Raji (cell line): ENCODE measurements around the gene SRBD1.

Experiments
- POLR2A ChIP-seq: IDR thresholded peaks from 2 replicates; pipeline ENCODE4 v1.6.1; 2011; ENCODE audit warnings: low read depth, low read length, control low read depth; ENCODE audit not compliant: insufficient read depth

Gene SRBD1

DNA sequence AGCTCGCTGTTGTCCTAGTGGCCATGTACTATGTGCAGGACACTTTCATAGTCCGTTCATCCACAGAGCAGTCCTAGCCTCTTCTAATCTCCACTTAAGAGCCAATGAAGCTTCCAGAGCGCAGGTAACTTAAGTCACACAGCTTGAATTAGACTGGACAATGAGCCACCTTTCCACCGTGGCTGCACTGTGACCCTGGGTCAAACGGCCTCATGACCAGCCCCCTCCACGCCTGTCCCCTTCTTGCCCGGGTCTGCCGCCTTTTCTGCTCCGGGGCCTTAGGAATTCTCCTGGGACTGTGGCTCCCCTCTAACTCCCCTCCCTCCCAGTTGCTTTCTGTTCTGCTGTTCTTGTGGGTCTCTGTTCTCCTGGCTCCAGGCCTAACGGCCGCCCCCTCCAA lies 32.0 kb upstream of the SRBD1 start:
- TF ChIP-seq POLR2A: no peak

DNA sequence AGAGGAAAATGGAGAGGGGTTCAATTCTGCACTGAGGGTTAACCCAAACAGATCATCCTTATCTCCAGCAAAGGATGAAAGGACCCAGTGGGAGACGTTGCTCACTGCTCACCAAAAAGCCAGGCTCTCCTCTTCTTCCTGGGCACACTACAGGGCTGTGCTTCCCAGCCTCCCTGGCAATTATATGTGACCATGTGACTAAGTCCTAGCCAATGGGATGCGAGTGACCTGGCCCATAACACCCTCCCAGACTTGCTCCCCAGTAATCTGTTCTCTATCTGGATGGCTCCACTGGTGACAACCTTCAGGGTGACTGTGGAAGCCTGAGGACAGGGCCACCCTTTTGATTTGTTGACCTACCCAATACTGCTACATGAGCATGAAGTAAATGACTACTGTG lies 29.5 kb upstream of the SRBD1 start:
- TF ChIP-seq POLR2A: no peak

DNA sequence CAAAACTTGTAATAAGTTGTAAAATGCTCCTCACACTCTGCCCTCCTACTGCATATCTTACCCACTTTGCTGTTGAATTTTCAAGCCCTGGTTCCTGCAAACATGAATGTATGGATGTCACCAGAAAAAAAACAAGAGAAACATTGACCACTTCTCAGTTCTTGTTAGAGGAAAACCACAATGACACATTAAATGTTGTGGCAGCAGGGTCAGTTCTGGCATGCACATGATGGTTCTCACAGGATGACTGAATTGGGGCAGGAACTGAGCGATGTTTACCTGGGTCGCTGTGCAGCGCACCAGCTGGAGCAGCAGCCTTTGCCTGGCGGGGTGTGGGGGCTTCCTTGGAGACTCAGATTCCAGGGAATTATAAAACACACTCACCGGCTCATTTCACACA lies 26.4 kb upstream of the SRBD1 start:
- TF ChIP-seq POLR2A: no peak

DNA sequence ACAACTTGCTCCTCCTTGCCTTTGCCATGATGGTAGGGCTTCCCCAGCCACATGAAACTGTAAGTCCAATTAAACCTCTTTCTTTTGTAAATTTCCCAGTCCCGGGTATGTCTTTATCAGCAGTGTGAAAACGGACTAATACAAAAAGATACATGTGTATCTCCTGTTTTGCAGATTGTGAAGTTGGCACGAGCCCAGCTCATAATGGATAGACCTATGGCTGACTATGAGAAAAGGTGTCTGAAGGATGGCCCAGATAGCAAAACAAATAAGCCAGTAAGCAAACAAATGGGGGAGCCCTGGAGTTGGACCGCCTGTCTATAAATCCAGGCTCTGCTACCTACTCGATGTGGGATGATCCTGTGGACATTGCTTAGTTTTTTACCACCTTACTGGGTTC lies 24.9 kb upstream of the SRBD1 start:
- no peak for TF ChIP-seq POLR2A

- TF ChIP-seq POLR2A: no peak
Measured at GRCh38 chr2:45634223-45634622, 23.2 kb upstream of the SRBD1 start.

- TF ChIP-seq POLR2A: no peak
Measured at GRCh38 chr2:45631955-45632354, 20.9 kb upstream of the SRBD1 start.

DNA sequence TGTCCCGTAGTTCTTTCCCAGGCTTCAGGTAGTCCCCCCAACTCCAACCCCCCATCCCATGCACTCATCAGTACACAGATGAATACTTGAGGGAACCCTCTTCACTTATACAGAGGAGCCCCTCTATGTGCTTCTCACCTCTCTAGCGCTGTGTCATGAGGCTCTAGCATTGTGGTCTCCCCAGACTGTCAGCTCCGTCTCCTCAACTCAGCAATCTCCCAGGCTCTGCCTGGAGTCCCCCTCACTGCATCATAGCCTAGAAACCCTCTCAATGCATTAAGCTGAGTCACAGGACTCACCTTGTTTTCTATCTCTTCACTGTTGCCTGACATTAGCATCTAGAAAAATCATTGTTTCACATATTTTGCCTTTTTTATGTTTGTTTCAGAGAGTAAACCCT lies 20.3 kb upstream of the SRBD1 start:
- TF ChIP-seq POLR2A: no peak

DNA sequence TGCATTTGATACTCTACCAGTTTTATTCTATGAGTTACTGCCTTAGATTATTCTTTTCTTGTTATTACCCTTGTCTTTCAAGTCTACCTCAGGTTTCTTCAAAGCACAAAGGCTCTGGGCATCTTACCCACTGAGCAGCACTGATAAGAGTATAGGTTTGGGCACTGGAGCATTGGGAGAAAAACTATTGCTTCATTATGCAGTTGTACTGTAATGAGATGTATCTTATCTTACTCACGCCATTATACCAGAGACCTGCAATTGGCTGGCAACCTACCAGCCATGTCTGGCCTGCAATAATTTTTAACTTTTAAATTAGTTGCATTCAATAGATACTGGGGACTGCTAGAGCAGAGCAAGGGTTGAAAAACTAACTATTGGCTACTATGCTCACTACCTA lies 18.9 kb upstream of the SRBD1 start:
- no peak for TF ChIP-seq POLR2A

- no peak for TF ChIP-seq POLR2A
Measured at GRCh38 chr2:45627911-45628310, 16.8 kb upstream of the SRBD1 start.

- TF ChIP-seq POLR2A: no peak
Measured at GRCh38 chr2:45626387-45627221, 15.5 kb upstream of the SRBD1 start.

- TF ChIP-seq POLR2A: no peak
Measured at GRCh38 chr2:45625824-45626223, 14.8 kb upstream of the SRBD1 start.

DNA sequence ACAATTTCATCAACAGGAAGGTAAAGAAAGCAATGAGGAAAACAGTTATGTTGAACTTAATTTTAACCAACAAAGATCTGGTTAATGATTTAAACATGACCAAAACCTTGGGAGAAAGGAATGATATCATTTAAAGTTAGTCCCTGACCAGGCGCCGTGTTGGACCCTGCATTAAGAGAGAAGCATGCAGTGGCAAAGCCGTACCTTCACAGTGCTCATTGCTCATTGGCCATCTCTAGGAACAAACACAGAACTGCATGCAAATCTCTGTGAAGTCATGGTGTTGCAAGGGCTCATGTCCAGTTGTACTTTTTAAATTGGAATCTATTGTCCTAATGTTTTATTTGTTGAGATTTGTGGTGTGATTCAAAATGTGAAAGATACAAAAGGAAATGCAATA lies 12.0 kb upstream of the SRBD1 start:
- no peak for TF ChIP-seq POLR2A

DNA sequence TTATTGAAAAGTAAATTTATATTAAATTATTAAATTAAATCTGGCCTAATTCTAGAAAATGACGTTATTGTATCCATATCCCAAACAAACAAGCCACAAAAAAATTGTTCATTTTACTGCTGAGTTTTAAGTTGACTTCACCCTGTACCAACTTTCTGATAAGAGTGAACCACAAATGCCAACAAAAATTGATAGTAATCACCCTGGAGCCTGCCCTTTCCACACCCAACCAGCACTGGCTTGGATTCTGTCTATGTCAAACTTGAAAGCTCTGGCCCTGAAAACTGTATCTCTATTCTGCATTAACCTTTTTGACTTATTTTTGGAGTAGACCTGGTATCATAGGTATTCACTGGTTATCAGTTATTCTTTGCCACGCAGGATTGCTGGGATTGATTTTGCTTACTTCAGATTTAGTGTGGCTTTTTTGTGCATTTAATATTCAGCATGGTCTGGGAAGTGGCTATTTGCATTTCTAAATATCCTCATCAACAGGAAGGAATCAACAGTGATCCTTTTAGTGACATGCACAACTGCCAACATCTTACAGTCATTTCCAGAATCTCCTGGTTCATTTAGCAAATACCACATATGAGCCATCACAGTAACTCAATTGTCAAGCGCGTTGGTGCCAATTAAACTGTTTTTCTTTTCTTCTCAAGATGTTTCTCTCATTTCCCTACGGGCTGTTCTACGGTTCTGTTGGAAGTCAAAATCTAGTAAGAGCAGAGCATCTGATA lies 11.4 kb upstream of the SRBD1 start:
- TF ChIP-seq POLR2A: no peak

GRCh38 chr2:45617496-45617895 lies 6.4 kb upstream of the SRBD1 start:
- TF ChIP-seq POLR2A: no peak

DNA sequence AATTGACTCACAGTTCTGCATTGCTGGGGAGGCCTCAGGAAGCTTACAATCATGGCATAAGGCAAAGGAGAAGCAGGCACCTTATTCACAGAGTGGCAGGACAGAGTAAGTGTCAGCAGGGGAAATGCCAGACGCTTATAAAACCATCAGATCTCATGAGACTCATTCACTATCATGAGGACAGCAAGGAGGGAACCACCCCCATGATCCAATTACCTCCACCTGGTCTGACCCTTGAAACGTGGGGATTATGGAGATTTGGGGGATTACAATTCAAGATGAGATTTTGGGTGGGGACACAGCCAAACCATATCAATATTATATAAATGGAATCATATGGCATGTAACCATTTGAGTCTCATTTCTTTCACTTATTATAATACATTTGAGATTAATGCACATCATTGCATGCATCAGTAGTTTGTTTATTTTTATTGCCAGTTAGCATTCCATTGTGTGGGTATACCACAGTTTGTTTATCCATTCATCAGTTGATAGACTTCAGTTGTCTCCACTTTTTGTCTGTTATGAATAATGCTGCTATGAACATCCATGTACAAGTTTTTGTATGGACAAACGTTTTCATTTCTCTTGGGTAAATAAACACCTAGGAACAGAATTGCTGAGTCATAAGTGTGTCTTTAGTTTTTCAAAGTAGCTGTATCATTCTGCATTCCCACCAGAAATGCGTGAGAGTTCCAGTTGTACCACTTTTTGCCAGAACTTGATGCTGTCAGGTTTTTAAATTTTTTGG lies 5.8 kb upstream of the SRBD1 start:
- no peak for TF ChIP-seq POLR2A

- no peak for TF ChIP-seq POLR2A
Measured at GRCh38 chr2:45614871-45615415, 3.9 kb upstream of the SRBD1 start.

GRCh38 chr2:45614330-45614729 lies 3.3 kb upstream of the SRBD1 start:
- no peak for TF ChIP-seq POLR2A
